Measurements from ENCODE around the gene ARHGEF19. TPM values are rescaled to one million over a fixed set of nuclear protein-coding genes. Genes with fewer than 3 reads are reported as not detected.
A peak's percentile ranks its signal among the peaks of the same experiment; 100 is the strongest.

Gene ARHGEF19
- total and polyA plus RNA-seq, 2 of the 13 experiments (the other 11 are each of a cell fraction or from before 2014, with no cell fraction given) = 1.7 to 1.8 TPM

- no peak for TF ChIP-seq GLMP (CRISPR knock-in tag; IDR thresholded peaks at IDR 0.05; ENCODE audit: borderline replicate concordance)
- TF ChIP-seq TOE1 (CRISPR knock-in tag; IDR thresholded peaks at IDR 0.05) = no peak
- no peak for TF ChIP-seq ZNF335 (CRISPR knock-in tag; IDR thresholded peaks at IDR 0.05)
- no peak for TF ChIP-seq TCF7L2 (IDR thresholded peaks at IDR 0.05; ENCODE audit: low read depth, low read length)
- no peak for TF ChIP-seq DPF2 (CRISPR knock-in tag; IDR thresholded peaks at IDR 0.05; ENCODE audit: borderline replicate concordance, low read depth)
- TF ChIP-seq ELF1 (CRISPR knock-in tag; IDR thresholded peaks at IDR 0.05) = peak; percentile 25; the same call in 1 of the 2 replicates
- TF ChIP-seq ARID3A (IDR thresholded peaks at IDR 0.05; ENCODE audit: low read depth, low read length) = no peak
Observed at GRCh38 chr1:16156848-16157495, 55.5 kb downstream of the ARHGEF19 start (continued).

GRCh38 chr1:16155537-16156410, 56.7 kb downstream of the ARHGEF19 start, which contains the start of gene EPHA2:
Gene EPHA2, minus strand, starts transcription at chr1:16156069. Its CDS starts 137 bp downstream, at chr1:16155932.
- Histone ChIP-seq H4K20me1 (ENCODE audit: insufficient read depth, low read length) (peaks cover 27% of the 10 kb centered on the region; the same call in 1 of the 2 replicates), H3K9me3 (ENCODE audit: low read length) (no peaks in the 10 kb centered on the region), H3K27me3 (ENCODE audit: control insufficient read depth in 1 of 2, insufficient read depth in 2 of 2, low read length in 2 of 2) (no peaks in the 10 kb centered on the region; a peak in 1 of 5 replicates), H3K79me2 (ENCODE audit: insufficient read depth, low read length) (peaks cover 58% of the 10 kb centered on the region), H2AFZ (ENCODE audit: low read length) (no peak within 1 kb of the TSS), H3K4me1 (ENCODE audit: insufficient read depth, low read length) (peaks cover 52% of the 10 kb centered on the region), H3K9ac (ENCODE audit: insufficient read depth, low read depth, low read length) (peak within 1 kb of the TSS; percentile 95), H3K4me3 (replicated peaks in 1 of 3; ENCODE audit: insufficient read depth in 1 of 3, low read depth in 2 of 3, low read length in 3 of 3) (peak within 1 kb of the TSS; percentile 92 to 100 (median 95)), H3K4me2 (ENCODE audit: low read depth, low read length) (peak within 1 kb of the TSS; percentile 99), H3K36me3 (replicated peaks in 1 of 2; ENCODE audit: control insufficient read depth in 1 of 2, insufficient read depth in 2 of 2, low read length in 2 of 2) (peaks cover 3 to 14% of the 10 kb centered on the region in 2 experiments), H3K27ac (ENCODE audit: extremely low read length, insufficient read depth, low read length) (peak within 1 kb of the TSS; percentile 86)
- TSS peak; percentile 68 for BruUV-seq (replicated peaks)
- intact Hi-C loops (cut with micrococcal nuclease; ENCODE audit: unreplicated experiment) = no loop called here
- peak; percentile 64 for FAIRE-seq
- POLR2A ChIA-PET = interaction anchor here (1.1 to 5.9 kb wide), 14 partner anchors 9 to 537 kb away, joined by 3 to 120 read pairs (median 6); no protein-coding TSS in a partner anchor
- ATAC-seq = peak; percentile 65
- in situ Hi-C loops (cut with HindIII; ENCODE audit: extremely low pct_ligation_motif_present, low pct_unique_long_range_greater_than_20kb) = no loop called here
- DNase-seq (ENCODE audit: low spot score) = peak; percentile 93
- 0% methylated on average over 6 of the region's 89 CpGs for WGBS (ENCODE audit: low lambda C conversion rate)
- CTCF ChIA-PET (ENCODE audit: low intra/inter-chr PET ratio, low total read pairs) = interaction anchor here (1.0 kb wide), 1 partner anchor 32 kb away, joined by 3 read pairs; no protein-coding TSS in a partner anchor
- TF ChIP-seq AGO2 (optimal IDR thresholded peaks at IDR 0.05; ENCODE audit: low read depth, low read length) (peak; percentile 66), ETV5 (CRISPR knock-in tag; IDR thresholded peaks at IDR 0.05; ENCODE audit: borderline replicate concordance) (peak; percentile 67; the same call in 1 of the 2 replicates), ZFYVE20 (CRISPR knock-in tag; IDR thresholded peaks at IDR 0.05; ENCODE audit: borderline replicate concordance, low read depth) (no peak; the same call in 1 of the 2 replicates), TBX2 (CRISPR knock-in tag; IDR thresholded peaks at IDR 0.05; ENCODE audit: borderline replicate concordance) (peak; percentile 43; the same call in 1 of the 2 replicates), ZNF598 (CRISPR knock-in tag; IDR thresholded peaks at IDR 0.05; ENCODE audit: borderline replicate concordance) (no peak), KLF15 (CRISPR knock-in tag; IDR thresholded peaks at IDR 0.05; ENCODE audit: borderline replicate concordance) (no peak), SMAD9 (CRISPR knock-in tag; IDR thresholded peaks at IDR 0.05) (no peak), HCFC1 (IDR thresholded peaks at IDR 0.05; ENCODE audit: low read depth, low read length) (no peak), ZNF484 (CRISPR knock-in tag; IDR thresholded peaks at IDR 0.05; ENCODE audit: borderline replicate concordance, low read depth) (no peak), DDIT3 (CRISPR knock-in tag; IDR thresholded peaks at IDR 0.05) (no peak)

Data from HepG2 (cell line).